ENCODE measurements around the gene CPSF4.

Gene CPSF4

GRCh38 chr7:99457650-99458493, 19.1 kb downstream of the CPSF4 start:
- TF ChIP-seq FOXM1 (IDR thresholded peaks at IDR 0.05; ENCODE audit: borderline replicate concordance): no peak
- TF ChIP-seq NFRKB (IDR thresholded peaks at IDR 0.05): no peak
- TF ChIP-seq PKNOX1 (IDR thresholded peaks at IDR 0.05): no peak
- no peak for TF ChIP-seq SP1 (IDR thresholded peaks at IDR 0.05)
- TF ChIP-seq ELF4 (IDR thresholded peaks at IDR 0.05): no peak
- no peak for TF ChIP-seq SUZ12 (IDR thresholded peaks at IDR 0.05)
- no peak for TF ChIP-seq L3MBTL2 (conservative IDR thresholded peaks at IDR 0.05)
- no peak for TF ChIP-seq LEF1 (IDR thresholded peaks at IDR 0.05; ENCODE audit: borderline replicate concordance)
- TF ChIP-seq TARDBP (IDR thresholded peaks at IDR 0.05): no peak
- TF ChIP-seq FOXA1 (IDR thresholded peaks at IDR 0.05): no peak
- DNase-seq (ENCODE audit: extremely low spot score): no peak
- CTCF ChIA-PET: no interaction called here
- POLR2A ChIA-PET: no interaction called here

DNA sequence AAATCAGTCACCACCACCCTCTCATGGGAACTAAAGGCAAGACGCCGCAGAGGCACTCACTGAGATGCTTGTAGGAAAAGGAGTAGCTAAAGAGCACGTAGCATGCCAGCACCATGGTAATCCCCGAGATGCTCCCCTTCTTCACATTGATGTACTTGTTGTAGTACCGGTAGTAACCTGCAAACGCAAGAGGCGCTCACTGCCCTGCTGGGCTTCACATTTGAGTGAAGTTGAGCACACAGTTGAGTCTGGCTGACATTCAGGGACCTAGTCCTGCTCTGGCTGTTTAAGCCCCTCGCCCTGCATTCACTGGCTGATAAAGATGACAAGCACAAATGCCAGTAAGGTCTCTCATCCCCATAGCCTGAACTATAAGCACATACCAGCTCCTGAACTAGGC, 20.3 kb downstream of the CPSF4 start:
- DNase-seq (ENCODE audit: extremely low spot score): peak; percentile 46
- ChIA-PET POLR2A (no interaction called here), CTCF (interaction anchor here (0.6 kb wide), 2 partner anchors 26 to 150 kb away, joined by 3 to 4 read pairs; no protein-coding TSS in a partner anchor)
- TF ChIP-seq ELF4 (IDR thresholded peaks at IDR 0.05): no peak
- TF ChIP-seq SUZ12 (IDR thresholded peaks at IDR 0.05): no peak
- TF ChIP-seq SP1 (IDR thresholded peaks at IDR 0.05): no peak
- TF ChIP-seq NFRKB (IDR thresholded peaks at IDR 0.05): no peak
- TF ChIP-seq TARDBP (IDR thresholded peaks at IDR 0.05): no peak
- TF ChIP-seq ARNT (IDR thresholded peaks at IDR 0.05): no peak
- TF ChIP-seq PKNOX1 (IDR thresholded peaks at IDR 0.05): no peak
- TF ChIP-seq FOXA1 (IDR thresholded peaks at IDR 0.05): no peak

- no peak for DNase-seq (ENCODE audit: extremely low spot score)
- CTCF ChIA-PET: interaction anchor here (0.5 kb wide), 1 partner anchor 204 kb away, joined by 3 read pairs; no protein-coding TSS in a partner anchor
- TF ChIP-seq LEF1 (IDR thresholded peaks at IDR 0.05; ENCODE audit: borderline replicate concordance): no peak
- no peak for TF ChIP-seq FOXA1 (IDR thresholded peaks at IDR 0.05)
- TF ChIP-seq L3MBTL2 (conservative IDR thresholded peaks at IDR 0.05): no peak
- no peak for TF ChIP-seq ELF4 (IDR thresholded peaks at IDR 0.05)
- no peak for TF ChIP-seq TARDBP (IDR thresholded peaks at IDR 0.05)
- TF ChIP-seq CTBP1 (IDR thresholded peaks at IDR 0.05; ENCODE audit: borderline replicate concordance): no peak
- TF ChIP-seq ARNT (IDR thresholded peaks at IDR 0.05): no peak
- TF ChIP-seq PKNOX1 (IDR thresholded peaks at IDR 0.05): no peak
- TF ChIP-seq SUZ12 (IDR thresholded peaks at IDR 0.05): no peak
- TF ChIP-seq FOXM1 (IDR thresholded peaks at IDR 0.05; ENCODE audit: borderline replicate concordance): no peak
- TF ChIP-seq SP1 (IDR thresholded peaks at IDR 0.05): no peak
- TF ChIP-seq HDGF (IDR thresholded peaks at IDR 0.05; ENCODE audit: borderline replicate concordance): no peak
- TF ChIP-seq NFRKB (IDR thresholded peaks at IDR 0.05): no peak
- no peak for TF ChIP-seq FOXK2 (IDR thresholded peaks at IDR 0.05)
- no peak for TF ChIP-seq ZNF384 (IDR thresholded peaks at IDR 0.05)
- TF ChIP-seq BHLHE40 (IDR thresholded peaks at IDR 0.05; ENCODE audit: borderline replicate concordance): no peak
- POLR2A ChIA-PET: interaction anchor here (1.4 kb wide), 1 partner anchor 22 kb away, joined by 4 read pairs; the partner anchor contains the start of genes CPSF4 and PTCD1
Observed at GRCh38 chr7:99460651-99461050, 21.9 kb downstream of the CPSF4 start.

DNA sequence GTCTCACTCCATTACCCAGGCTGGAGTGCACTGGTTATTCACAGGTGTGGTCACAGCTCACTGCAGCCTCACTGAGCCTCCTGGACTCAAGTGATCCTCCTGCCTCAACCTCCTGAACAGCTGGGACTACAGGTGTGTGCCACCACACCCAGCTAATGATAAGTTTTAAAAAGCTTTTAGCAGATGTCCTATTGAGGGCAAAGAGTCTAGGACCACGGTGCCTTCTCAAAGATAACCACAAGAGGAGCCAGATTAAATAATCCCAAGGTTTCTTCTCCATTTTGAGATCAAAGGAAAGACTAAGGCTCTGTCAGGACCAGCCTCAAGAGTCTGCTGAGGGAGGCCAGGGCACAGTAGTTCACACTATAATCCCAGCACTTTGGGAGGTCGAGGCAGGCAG, 22.5 kb downstream of the CPSF4 start:
- DNase-seq (ENCODE audit: extremely low spot score): no peak
- CTCF ChIA-PET: interaction anchor here (0.5 kb wide), 1 partner anchor 205 kb away, joined by 3 read pairs; no protein-coding TSS in a partner anchor
- TF ChIP-seq FOXA1 (IDR thresholded peaks at IDR 0.05): no peak
- TF ChIP-seq L3MBTL2 (conservative IDR thresholded peaks at IDR 0.05): no peak
- TF ChIP-seq LEF1 (IDR thresholded peaks at IDR 0.05; ENCODE audit: borderline replicate concordance): no peak
- no peak for TF ChIP-seq FOXM1 (IDR thresholded peaks at IDR 0.05; ENCODE audit: borderline replicate concordance)
- no peak for TF ChIP-seq SP1 (IDR thresholded peaks at IDR 0.05)
- TF ChIP-seq BHLHE40 (IDR thresholded peaks at IDR 0.05; ENCODE audit: borderline replicate concordance): no peak
- TF ChIP-seq ZNF384 (IDR thresholded peaks at IDR 0.05): no peak
- no peak for TF ChIP-seq HDGF (IDR thresholded peaks at IDR 0.05; ENCODE audit: borderline replicate concordance)
- TF ChIP-seq SUZ12 (IDR thresholded peaks at IDR 0.05): no peak
- POLR2A ChIA-PET: interaction anchor here (1.4 kb wide), 1 partner anchor 22 kb away, joined by 4 read pairs; the partner anchor contains the start of genes CPSF4 and PTCD1

- ChIA-PET CTCF (interaction anchor here (0.5 to 0.7 kb wide), 2 partner anchors 18 to 293 kb away, joined by 4 to 6 read pairs; no protein-coding TSS in a partner anchor), POLR2A (interaction anchor here (1.0 to 1.6 kb wide), 4 partner anchors 9 to 39 kb away, joined by 3 to 10 read pairs (median 4); partner anchors contain the start of genes CPSF4, PTCD1 and ZKSCAN5)
- TF ChIP-seq TARDBP (IDR thresholded peaks at IDR 0.05): no peak
- no peak for TF ChIP-seq ZNF384 (IDR thresholded peaks at IDR 0.05)
- TF ChIP-seq HDGF (IDR thresholded peaks at IDR 0.05; ENCODE audit: borderline replicate concordance): no peak
- no peak for TF ChIP-seq ELF4 (IDR thresholded peaks at IDR 0.05)
- no peak for TF ChIP-seq PKNOX1 (IDR thresholded peaks at IDR 0.05)
- no peak for TF ChIP-seq FOXK2 (IDR thresholded peaks at IDR 0.05)
- no peak for TF ChIP-seq L3MBTL2 (conservative IDR thresholded peaks at IDR 0.05)
- TF ChIP-seq FOXA1 (IDR thresholded peaks at IDR 0.05): no peak
- TF ChIP-seq BHLHE40 (IDR thresholded peaks at IDR 0.05; ENCODE audit: borderline replicate concordance): no peak
- TF ChIP-seq SUZ12 (IDR thresholded peaks at IDR 0.05): no peak
- no peak for TF ChIP-seq LEF1 (IDR thresholded peaks at IDR 0.05; ENCODE audit: borderline replicate concordance)
- TF ChIP-seq ARNT (IDR thresholded peaks at IDR 0.05): no peak
- no peak for TF ChIP-seq FOXM1 (IDR thresholded peaks at IDR 0.05; ENCODE audit: borderline replicate concordance)
- no peak for TF ChIP-seq NFRKB (IDR thresholded peaks at IDR 0.05)
- no peak for TF ChIP-seq SP1 (IDR thresholded peaks at IDR 0.05)
- TF ChIP-seq CTBP1 (IDR thresholded peaks at IDR 0.05; ENCODE audit: borderline replicate concordance): no peak
- no peak for DNase-seq (ENCODE audit: extremely low spot score)
Observed at GRCh38 chr7:99465421-99465768, 26.7 kb downstream of the CPSF4 start.
